NCI-H1105 treated with DMSO at 0.1 percent for 48 hours (cell line): Measurements from ENCODE around the gene APC2.

Experiments
- DNase-seq: peaks from one replicate; lab custom pipeline; 2025; lab: John Stamatoyannopoulos, UW

Gene APC2

GRCh38 chr19:1447944-1448343 is 2.0 kb upstream of the APC2 start:
- no peak for DNase-seq

GRCh38 chr19:1450735-1451731 is 1.1 kb downstream of the APC2 start:
- no peak for DNase-seq

- DNase-seq: no peak
These were observed 2.2 kb downstream of the APC2 start for GRCh38 chr19:1451916-1452801.

GRCh38 chr19:1452802-1453524 is 3.0 kb downstream of the APC2 start:
- no peak for DNase-seq

GRCh38 chr19:1453525-1454364 is 3.8 kb downstream of the APC2 start:
- no peak for DNase-seq

DNA sequence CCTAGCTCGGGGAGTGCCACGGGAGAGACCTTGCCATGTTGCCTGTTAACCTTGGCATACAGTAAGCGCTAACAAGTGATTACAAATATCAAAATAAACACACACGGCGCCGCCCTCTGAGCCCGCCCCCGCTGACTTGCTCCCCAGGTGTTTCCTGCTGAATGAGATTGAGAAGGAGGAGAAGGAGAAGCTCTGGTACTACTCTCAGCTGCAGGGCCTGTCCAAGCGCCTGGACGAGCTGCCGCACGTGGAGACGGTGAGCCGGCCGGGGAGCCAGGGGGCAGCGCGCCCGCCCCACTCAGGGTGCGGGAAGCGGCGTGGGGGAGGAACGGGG is 5.0 kb downstream of the APC2 start:
- no peak for DNase-seq

DNA sequence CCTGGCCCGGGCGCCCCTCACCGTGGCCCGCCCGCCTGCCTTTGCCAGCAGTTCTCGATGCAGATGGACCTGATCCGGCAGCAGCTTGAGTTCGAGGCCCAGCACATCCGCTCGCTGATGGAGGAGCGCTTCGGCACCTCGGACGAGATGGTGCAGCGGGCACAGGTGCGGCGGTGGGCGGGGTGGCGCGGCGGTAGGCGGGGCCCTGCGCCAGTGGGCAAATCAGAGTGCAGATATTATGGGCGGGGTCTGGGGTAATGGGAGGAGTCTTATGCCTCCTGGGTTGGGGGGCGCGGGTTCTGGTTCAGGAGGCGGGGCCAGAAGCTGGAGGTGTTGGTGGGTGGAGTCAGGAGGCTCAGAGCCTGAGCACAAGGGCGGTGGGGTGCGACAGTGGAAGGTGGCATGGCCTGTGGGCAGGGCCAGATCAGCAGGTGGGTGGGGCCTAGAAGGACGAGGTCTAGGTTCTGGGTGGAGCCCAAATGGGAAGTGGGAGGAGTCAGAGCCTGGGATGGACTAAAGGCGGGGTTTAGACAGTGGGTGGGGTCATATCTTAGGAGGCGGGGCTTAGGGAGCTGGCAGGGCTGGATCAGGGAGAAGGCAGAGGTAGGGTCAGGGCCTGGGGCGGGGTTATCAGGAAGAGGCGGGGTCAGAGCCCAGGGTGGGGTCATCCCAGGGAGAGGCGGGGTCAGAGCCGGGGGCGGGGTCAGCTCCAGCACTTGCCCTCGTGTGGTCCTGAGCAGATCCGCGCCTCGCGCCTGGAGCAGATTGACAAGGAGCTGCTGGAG is 5.6 kb downstream of the APC2 start:
- no peak for DNase-seq

- DNase-seq: no peak
These were observed 6.4 kb downstream of the APC2 start for GRCh38 chr19:1456121-1456900.

GRCh38 chr19:1457031-1457739 is 7.3 kb downstream of the APC2 start:
- no peak for DNase-seq

- DNase-seq: no peak
These were observed 8.0 kb downstream of the APC2 start for GRCh38 chr19:1457892-1458291.

- DNase-seq: no peak
These were observed 9.6 kb downstream of the APC2 start for GRCh38 chr19:1459479-1459878.

GRCh38 chr19:1460033-1460995 is 10.4 kb downstream of the APC2 start:
- DNase-seq: no peak

GRCh38 chr19:1461862-1462261 is 11.9 kb downstream of the APC2 start:
- no peak for DNase-seq

GRCh38 chr19:1465191-1466016 is 15.5 kb downstream of the APC2 start:
- peak; percentile 33 for DNase-seq

GRCh38 chr19:1466018-1466460 is 16.1 kb downstream of the APC2 start:
- DNase-seq: no peak

DNA sequence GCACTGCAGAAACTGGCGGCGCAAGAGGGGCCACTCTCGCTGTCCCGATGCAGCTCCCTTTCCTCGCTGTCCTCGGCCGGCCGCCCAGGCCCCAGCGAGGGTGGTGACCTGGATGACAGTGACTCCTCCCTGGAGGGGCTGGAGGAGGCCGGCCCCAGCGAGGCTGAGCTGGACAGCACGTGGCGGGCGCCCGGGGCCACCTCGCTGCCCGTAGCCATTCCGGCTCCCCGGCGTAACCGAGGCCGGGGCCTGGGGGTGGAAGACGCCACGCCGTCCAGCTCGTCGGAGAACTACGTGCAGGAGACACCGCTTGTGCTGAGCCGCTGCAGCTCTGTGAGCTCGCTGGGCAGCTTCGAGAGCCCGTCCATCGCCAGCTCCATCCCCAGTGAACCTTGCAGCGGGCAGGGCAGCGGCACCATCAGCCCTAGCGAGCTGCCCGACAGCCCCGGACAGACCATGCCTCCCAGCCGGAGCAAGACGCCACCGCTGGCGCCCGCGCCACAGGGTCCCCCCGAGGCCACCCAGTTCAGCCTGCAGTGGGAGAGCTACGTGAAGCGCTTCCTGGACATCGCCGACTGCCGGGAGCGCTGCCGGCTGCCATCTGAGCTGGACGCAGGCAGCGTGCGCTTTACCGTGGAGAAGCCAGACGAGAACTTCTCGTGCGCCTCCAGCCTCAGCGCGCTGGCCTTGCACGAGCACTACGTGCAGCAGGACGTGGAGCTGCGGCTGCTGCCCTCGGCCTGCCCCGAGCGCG is 16.7 kb downstream of the APC2 start:
- no peak for DNase-seq
